Liver (tissue), 3 donors: ENCODE data around the gene AK5.

Experiments
- FOXA1 ChIP-seq: IDR thresholded peaks from 2 replicates; pipeline ENCODE4 v1.6.1; 2016; ENCODE audit warnings: antibody characterized with exemption
- HNF4A ChIP-seq, 2 donors: conservative IDR thresholded peaks; 2 replicates each; pipeline ENCODE4 v1.6.1; 2016; ENCODE audit warnings: antibody characterized with exemption in 2 of 2, mild to moderate bottlenecking in 2 of 2
- JUND ChIP-seq, 2 donors: IDR thresholded peaks; 2 replicates each; pipeline ENCODE4 v1.6.1; 2016; ENCODE audit warnings: antibody characterized with exemption in 2 of 2
- NR2F2 ChIP-seq: IDR thresholded peaks from 2 replicates; pipeline ENCODE4 v1.6.1; 2016; ENCODE audit warnings: antibody characterized with exemption
- RAD21 ChIP-seq, 2 donors: IDR thresholded peaks; 2 replicates each; pipeline ENCODE4 v1.6.1; 2016; ENCODE audit warnings: antibody characterized with exemption in 2 of 2, mild to moderate bottlenecking in 2 of 2
- RXRA ChIP-seq, 2 donors: IDR thresholded peaks; 2 replicates each; pipeline ENCODE4 v1.6.1; 2017 to 2018; ENCODE audit warnings: antibody characterized with exemption in 2 of 2, mild to moderate bottlenecking in 1 of 2
- SP1 ChIP-seq: IDR thresholded peaks from 2 replicates; pipeline ENCODE4 v1.6.1; 2018; ENCODE audit warnings: antibody characterized with exemption, mild to moderate bottlenecking
- TF ChIP-seq, protein P1 (sequence below): fragments of 150-350 bp; IDR thresholded peaks from 2 replicates; pipeline ENCODE4 v1.5.1; 2017; ENCODE audit warnings: improper control_type of control experiment, low read depth, low read length; ENCODE audit not compliant: missing input control
- TF ChIP-seq, protein P2 (sequence below): IDR thresholded peaks from 2 replicates; pipeline ENCODE4 v1.6.1; 2016; ENCODE audit warnings: antibody characterized with exemption
- donor health status: healthy.
- donor health status: healthy.

DNA sequence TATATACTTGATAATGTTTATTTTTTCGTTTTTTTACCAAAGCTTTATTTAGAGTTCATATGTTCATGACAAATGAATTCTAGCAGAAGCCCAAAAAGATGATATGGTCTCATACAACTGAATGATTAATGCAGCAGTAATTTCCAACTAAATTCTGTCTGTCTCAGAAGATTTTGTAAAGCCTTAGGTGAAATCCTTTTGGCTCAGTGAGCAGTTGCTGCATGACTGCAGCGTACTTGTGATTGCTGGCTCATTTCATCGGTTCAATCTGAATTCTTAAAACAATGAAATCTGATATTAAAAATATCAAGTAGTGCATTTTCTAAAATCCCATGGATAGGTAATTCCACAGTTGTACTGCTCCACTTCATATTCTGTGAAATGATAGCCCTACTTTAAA is 73.2 kb downstream of the AK5 start:
- TF ChIP-seq, protein P1, sequence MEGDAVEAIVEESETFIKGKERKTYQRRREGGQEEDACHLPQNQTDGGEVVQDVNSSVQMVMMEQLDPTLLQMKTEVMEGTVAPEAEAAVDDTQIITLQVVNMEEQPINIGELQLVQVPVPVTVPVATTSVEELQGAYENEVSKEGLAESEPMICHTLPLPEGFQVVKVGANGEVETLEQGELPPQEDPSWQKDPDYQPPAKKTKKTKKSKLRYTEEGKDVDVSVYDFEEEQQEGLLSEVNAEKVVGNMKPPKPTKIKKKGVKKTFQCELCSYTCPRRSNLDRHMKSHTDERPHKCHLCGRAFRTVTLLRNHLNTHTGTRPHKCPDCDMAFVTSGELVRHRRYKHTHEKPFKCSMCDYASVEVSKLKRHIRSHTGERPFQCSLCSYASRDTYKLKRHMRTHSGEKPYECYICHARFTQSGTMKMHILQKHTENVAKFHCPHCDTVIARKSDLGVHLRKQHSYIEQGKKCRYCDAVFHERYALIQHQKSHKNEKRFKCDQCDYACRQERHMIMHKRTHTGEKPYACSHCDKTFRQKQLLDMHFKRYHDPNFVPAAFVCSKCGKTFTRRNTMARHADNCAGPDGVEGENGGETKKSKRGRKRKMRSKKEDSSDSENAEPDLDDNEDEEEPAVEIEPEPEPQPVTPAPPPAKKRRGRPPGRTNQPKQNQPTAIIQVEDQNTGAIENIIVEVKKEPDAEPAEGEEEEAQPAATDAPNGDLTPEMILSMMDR = no peak
- TF ChIP-seq RXRA (IDR thresholded peaks at IDR 0.05) (no peak), JUND (IDR thresholded peaks at IDR 0.05) (no peak), SP1 (no peak), FOXA1 (no peak), HNF4A (conservative IDR thresholded peaks at IDR 0.05) (no peak), RAD21 (IDR thresholded peaks at IDR 0.05) (no peak), NR2F2 (no peak)
- TF ChIP-seq, protein P2, sequence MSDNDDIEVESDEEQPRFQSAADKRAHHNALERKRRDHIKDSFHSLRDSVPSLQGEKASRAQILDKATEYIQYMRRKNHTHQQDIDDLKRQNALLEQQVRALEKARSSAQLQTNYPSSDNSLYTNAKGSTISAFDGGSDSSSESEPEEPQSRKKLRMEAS = no peak
